Stimulated activated CD4-positive, alpha-beta T cell treated with anti-CD3 and anti-CD28 coated beads, Interleukin-15, amount 100 ng/mL, for 1 hour (primary cell): ENCODE results near the gene KNSTRN.

Experiments
- DNase-seq, 2 donors: peaks; one replicate each; pipeline ENCODE4 v3.0.0-alpha.2; 2020; ENCODE audit warnings: low read depth in 1 of 2, low spot score in 1 of 2

The KNSTRN gene

DNA sequence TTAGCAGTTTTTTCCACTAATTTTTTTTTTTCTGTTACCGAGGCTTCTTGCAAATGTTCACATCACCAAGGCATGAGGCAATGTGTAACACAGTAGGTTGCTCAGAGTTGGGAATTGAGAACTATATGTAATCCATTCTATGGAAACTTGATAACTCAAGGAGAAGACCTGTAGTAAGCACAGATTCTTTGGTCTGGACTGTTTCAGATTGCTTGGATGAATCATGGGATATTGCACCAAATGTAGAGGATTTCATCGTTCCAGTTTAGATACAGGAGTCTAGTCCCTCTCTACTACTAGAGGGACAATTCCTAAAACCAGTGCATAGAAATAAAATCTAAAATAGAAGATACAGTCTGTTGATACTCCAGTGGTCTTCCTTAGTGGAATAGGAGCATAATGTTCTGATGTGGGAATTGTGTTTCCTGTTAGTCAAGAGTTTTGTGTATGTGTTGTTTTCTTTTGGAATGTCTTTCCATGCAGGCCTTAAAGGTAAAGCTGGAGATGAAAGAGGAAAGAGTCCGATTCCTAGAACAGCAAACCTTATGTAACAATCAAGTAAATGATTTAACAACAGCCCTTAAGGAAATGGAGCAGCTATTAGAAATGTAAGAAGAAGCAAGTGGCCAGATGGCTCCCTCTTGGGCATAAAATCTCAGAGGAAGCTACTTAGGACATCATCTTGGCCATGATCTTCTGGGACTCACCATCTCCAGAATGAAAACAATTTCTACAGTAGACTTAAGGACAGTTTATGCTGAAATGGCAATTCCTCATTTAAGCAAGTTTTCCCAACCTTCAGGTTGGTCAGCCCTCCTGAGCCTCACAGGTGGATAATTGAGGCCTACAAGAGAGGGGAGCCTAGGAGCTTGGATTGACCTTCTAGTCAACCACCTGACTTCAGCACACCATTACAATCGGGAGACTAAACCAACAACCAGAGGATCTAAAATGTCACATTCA, 10.7 kb downstream of the KNSTRN start:
- DNase-seq = no peak

DNA sequence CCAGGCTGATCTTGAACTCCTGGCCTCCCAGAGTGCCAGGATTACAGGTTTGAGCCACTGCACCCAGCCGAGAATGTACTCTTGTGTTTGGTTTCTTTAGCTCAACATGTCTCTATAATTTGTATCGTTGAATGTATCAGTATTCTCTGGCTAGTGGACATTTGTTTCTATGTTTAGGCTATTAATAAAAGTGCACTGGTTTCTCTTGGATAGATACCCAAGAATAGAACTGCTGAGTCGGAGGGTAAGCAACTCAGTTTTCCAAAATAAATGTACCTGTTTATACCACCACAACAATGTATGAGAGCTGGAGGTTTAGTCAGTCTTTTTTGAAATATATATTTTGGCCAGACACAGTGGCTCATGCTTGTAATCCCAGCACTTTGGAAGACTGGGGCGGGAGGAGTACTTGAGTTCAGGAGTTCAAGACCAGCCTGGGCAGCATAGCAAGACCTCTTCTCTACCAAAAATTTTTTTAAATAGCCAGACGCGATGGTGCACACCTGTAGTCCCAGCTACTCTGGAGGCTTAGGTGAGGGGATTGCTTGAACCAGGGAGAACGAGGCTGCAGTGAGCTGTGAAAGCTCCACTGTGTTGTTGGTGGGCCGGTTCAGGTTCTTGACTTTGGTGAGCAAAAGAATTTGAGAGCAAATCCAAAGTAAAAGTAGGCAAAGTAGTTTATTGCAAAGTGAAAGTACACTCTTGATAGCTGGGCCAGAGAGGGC, 15.3 kb downstream of the KNSTRN start:
- DNase-seq = no peak

DNA sequence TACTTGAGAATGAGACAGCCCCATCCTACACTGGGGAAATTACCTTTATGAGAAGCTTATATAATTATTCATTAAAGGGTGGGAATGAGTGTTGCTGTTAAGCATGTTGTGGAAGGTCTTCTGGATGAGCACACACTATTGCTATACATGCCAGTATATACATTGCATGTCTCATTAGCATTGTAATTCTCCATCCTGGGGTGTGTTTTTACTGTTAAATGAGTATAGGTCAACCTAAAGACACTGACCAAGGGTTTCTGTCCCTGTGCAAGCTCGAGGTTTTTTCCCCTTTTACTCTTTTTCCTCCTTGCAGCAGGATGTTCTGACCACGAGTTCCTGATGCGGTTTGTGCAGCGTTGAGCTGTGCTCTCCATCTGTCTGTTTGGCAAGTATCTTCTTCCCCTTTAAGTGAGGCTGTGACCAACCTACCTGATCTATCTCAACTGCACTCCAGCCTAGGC, 15.9 kb downstream of the KNSTRN start:
- DNase-seq = no peak

DNA sequence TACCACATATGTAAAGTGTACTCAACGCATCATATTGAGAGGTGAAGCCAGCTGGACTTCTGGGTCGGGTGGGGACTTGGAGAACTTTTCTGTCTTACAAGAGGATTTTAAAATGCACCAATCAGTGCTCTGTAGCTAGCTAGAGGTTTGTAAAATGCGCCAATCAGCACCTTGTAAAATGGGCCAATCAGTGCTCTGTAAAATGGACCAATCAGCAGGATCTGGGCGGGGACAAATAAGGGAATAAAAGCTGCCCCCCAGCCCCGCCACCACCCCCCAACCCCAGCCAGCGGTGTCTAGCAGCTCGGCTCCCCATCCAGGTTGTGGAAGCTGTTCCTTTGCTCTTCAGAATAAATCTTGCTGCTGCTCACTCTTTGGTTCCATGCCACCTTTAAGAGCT, 16.8 kb downstream of the KNSTRN start:
- DNase-seq = no peak

DNA sequence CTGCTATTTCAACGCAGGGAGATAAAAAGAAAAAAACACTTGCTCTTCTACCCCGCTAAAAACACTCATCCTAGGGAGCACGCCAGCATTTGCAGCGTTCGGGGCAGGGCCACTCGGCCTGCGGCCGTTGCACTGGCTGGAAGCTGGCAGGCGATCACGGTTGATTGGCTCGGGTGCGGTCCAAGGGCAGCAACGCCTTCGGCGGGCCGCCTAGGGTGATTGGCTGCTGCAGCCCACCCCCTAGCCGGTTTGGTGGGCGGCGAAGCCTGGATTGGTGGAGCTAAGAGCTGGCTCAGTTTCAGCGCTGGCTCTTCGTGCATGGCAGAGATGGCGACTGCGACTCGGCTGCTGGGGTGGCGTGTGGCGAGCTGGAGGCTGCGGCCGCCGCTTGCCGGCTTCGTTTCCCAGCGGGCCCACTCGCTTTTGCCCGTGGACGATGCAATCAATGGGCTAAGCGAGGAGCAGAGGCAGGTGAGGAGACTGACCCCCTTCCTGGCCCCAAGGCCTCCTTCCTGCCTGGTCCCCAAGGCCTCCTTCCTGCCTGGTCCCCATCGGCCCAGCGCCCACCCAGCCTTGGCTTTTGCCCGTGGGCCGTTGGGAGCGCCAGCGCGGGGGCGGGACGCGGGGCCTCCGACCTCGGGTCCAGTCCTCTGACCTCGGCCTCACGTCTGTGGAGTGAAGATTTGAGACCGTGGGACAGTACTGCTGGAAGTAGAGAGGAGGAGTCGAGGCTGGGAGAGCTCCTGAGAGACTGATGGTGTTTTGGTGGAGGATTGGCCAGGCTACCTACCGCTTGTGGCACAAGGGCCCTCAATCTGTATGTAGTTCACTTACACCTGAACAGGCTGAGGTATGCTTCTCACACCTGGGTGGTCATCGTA, 23.2 kb downstream of the KNSTRN start, which contains the start of gene IVD:
Gene IVD (plus strand): TSS at position 295 of the 881 bp plus-strand sequence. CDS start 33 bp downstream, at position 328.
- peak; percentile 72 to 84 for DNase-seq

DNA sequence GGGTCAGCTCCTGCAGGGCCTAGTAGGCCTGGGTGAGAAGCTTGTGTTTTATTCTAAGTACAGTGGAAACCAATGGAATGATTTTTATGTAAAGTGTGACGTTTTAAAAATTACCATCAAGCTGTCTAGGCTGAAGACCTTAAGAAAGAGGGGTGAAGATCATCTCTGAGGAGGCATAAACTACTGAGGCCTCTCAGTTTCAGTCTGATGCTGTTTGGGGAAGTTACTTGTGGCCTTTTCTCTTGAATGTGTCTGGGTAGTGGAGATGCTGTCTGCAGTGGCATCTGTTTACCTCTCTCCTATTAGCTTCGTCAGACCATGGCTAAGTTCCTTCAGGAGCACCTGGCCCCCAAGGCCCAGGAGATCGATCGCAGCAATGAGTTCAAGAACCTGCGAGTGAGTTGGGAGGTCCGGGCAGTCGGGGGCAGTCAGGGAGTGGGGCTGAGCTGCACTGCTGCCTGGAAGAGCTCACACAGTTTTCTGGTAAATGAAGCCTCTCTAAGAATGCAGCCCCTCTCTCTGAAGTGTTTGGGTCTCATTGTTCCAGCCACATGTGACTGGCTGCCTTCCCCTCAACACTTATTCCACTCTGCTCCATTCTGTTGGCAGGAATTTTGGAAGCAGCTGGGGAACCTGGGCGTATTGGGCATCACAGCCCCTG, 24.9 kb downstream of the KNSTRN start:
- no peak for DNase-seq

DNA sequence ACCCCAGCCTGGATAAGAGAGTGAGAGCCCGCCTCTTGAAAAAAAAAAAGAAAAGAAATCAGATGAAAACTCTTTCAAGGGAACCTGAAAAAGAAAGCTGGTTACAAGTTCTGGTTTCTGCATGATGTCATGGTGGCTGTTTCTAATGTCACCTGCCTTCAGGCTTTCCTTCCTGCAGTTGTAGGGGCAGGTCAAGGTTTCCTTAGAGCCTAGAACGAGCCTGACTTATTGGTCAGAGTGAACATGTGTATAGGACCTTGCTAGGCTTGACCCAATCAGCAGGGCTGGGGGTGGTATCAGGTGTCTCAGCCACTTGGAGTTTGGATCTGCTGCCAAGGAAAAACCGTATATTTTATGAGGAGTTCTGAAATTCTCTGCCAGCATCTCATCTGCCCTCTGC, 26.8 kb downstream of the KNSTRN start:
- DNase-seq = no peak

DNA sequence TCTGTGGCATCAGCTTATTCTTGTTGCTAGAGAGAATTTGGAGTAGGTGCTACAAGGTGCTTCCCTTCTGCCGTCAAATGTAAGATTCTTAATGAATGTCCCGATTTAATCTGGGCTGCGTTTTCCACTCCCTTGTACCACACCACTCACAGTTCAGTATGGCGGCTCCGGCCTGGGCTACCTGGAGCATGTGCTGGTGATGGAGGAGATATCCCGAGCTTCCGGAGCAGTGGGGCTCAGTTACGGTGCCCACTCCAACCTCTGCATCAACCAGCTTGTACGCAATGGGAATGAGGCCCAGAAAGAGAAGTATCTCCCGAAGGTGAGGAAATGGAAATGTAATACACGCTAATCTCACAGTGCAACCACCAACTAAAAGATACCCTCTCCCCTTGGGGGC, 28.0 kb downstream of the KNSTRN start:
- no peak for DNase-seq

DNA sequence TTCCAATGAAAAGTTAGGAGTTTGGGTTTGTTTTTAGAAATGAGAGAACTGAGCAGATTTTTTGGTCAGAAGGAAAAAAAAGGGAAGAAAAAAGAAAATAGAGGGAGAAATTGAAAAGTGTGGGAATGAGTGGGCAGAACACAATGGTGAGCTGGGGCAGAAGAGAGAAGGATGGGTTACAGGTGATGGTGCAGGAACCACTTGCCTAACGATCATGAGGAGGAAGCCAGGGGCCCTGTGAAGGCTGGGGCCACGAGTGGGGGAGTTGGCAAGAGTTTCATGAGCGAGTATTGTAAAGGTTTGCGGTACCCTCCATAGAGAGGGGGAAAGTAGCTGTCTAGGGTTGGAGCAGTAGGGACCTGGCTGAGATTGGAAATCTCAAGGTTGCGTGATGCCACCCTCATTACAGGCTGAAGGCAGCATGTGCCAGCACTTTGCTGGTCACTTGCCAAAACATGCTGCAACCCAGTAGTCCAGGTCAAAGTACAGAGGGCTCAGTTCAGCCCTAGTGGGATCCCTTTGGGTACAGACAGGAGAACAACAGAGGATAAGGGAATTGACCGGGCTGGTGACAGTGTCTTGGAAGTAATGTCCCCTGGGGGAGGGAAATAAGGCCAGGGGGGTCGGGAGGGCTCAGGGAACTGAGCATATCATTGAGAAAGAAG, 29.7 kb downstream of the KNSTRN start:
- DNase-seq = no peak

DNA sequence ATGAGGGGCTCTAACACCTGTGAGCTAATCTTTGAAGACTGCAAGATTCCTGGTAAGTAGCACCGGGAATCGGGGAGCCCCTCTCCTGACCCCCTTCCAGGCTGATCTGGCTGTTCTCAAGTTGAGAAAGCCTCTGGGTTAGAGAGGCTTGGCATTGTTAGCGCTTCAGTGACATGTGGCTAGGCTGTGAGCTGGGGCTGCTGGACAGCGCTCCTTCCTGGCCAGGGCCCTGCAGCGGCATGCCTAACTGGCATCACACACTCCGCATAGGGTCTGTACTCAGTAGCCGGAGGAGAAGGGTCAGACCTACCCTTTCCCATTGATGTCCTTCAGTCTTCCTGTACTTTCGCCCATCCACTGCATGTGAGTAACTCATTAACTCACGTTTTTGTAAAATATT, 30.5 kb downstream of the KNSTRN start:
- DNase-seq = no peak

DNA sequence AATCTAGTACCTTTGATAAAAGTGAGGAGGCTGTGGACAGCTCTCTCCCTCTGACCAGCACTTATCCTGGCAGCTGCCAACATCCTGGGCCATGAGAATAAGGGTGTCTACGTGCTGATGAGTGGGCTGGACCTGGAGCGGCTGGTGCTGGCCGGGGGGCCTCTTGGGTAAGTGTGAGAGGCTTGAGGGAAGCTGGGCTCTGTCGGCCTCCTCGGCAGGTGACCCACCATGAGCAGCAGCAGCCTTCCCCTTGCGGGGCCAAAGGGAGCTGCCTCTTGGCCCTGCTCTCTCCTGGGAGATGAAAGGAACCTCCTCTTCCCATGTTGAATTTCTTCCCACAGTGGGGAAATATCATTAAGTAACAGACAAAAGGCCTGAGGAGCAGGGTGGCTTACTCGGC, 32.3 kb downstream of the KNSTRN start:
- no peak for DNase-seq

DNA sequence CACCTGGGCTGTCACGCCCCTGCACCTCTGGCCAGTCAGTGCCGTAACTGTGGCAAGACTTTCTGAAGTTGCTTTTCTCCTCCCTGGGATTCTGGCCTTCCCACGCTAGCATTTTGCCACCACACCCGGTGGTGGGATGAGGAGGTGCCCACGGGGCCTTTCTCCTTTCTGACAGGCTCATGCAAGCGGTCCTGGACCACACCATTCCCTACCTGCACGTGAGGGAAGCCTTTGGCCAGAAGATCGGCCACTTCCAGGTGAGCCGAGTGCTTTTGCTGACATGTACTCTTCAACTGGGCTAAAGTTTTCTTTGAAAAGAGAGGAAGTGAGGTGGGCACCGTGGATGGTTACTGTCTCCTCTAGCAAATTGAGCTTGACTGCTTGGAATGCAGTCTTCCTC, 32.7 kb downstream of the KNSTRN start:
- DNase-seq = no peak

DNA sequence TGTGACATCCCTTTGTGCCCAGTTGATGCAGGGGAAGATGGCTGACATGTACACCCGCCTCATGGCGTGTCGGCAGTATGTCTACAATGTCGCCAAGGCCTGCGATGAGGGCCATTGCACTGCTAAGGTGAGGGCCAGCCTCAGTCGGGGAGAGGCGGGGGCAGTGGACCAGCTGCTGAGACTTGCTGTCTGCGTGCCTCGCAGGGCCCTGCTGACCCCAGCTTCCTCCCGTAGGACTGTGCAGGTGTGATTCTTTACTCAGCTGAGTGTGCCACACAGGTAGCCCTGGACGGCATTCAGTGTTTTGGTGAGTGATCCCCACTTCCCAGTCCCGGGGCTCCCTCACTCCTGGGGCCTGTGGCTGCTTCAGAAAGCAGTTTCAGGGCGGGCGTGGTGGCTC, 33.5 kb downstream of the KNSTRN start:
- no peak for DNase-seq

DNA sequence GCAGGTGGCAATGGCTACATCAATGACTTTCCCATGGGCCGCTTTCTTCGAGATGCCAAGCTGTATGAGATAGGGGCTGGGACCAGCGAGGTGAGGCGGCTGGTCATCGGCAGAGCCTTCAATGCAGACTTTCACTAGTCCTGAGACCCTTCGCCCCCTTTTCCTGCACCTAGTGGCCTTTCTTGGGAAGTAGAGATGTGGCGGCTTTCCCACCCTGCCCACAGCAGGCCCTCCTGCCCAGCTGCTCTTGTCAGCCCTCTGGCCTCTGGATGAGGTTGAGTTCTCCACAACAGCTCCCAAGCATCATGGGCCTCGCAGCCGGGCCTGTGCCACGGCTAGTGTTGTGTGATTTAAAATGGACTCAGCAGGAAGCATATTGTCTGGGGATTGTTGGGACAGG, 35.6 kb downstream of the KNSTRN start:
- no peak for DNase-seq

DNA sequence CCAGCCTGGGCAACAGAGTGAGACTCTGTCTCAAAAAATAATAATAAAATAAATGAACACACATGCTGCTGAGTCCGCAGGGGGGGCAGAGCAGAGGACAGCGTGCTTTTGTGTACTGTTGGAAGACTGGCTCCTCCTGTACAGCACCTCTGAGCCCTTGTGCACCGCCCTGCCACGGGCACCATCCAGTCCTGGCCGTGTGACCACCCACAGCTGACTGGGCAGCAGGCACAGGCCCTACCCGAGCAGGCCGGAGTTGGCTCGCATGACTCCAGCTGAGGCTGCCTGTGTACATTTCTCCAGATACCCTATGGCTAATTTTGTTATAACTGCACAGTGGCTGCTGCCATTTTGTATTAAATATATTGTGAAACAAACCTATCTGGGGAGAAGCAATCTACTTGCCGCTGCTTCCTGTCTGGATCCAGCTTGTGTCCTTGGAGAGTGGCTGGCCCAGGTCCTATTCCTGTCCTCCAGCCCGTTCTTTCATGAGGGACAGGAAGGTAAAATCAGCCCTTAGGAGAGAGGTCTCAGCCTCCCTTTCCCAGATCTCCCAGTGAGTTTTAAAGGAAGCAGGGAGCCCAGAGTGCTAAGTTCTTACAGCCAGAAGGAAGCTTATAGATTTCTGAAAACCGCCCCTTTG, 37.7 kb downstream of the KNSTRN start:
- DNase-seq = no peak

DNA sequence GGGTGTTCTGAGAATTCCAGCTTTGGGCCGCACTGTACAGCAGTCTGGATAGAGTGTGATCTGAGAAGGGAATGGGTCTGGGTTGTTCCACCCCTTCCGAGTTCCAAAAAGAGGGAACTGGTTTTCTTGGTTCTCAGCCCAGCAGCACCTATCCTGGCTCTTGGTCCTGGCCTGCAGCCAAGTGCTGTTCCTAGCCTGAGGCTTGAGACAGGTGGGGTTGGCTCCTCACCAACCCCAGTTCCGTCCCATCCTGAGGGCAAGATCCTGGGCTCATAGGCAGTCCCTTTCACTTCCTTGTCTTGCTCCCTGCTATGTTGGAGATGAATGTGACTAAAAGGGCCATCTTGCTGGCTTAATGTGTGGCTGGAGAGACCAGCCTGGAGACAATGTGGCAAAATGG, 38.3 kb downstream of the KNSTRN start:
- DNase-seq = no peak

DNA sequence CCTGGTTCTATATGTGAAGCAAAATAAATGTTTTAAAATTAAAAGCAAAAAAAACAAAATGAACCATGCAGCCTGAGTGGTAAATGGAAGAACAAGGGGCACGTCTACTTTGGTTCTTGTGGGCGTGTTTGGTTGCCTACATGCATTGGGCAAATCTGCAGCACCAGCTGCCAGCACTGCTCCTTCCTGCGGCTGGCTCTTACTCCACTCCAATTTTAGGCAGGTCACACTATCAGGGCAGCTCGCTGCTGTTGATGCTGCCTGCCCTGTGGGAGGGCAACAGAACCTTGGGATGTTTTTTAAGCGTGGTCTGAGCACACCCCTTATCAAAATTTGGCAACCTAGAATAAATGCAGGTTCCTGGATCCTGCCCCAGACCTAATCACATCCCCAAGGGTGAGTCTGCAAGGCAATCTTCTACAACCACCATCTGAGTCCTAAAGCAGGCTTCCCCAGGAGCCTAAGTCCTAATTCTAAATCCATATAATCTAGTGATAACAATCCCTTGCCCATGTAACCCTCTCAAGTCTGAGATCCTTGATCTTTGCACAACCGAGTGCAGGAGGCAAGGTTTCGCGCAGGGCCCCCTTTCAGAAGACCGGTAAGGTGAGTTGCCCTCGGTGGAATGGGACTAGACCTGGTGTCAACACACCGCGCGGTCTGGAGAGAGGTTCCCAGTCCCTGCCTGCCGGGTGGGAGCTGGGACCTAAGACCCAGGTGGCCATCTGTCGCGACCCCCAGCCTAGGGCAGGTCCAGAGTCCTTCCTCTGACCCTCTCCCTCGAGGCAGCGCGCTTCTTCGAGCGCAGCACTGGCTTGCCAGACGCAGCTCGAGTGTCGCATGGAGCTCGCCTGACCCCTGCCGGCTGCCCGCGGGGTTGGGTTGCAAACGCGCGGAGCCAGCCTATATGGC, 39.0 kb downstream of the KNSTRN start:
- DNase-seq = peak; percentile 56 to 79

DNA sequence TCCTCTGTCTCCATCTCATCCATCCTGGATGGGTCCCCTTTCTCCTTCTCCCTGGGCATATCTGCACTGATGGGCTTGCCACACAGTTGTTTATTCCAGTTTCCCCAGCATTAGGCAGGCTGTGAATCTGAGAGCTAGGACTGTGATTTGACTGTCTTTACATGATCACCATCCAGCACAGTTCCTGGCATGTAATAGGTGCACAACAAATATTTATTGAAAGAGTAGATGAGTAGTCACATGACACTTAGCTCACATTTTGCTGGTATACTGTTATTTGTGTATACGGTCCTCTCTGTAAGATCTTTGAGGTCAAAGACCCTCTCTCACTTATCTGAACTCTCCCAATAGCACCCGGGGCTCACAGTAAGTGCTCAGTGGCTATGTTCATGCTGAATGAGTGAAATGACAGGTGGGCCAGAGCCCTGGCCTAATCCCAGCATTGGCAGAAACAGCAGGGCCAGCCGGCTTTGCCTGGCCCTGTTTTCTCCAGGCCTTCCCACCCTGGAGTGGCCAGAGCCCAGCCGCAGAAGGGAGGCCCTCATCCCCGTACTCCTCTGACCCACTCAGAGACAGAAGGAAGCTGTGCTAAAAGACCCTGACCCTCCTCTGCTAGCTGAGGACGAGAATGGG, 42.1 kb downstream of the KNSTRN start:
- DNase-seq = no peak
